HL-60 (cell line): ENCODE measurements around the gene PRDM15.

Experiments
- TF ChIP-seq, protein P1 (sequence below): IDR thresholded peaks from one replicate; pipeline ENCODE4 v1.5.1; 2011; ENCODE audit warnings: low read length, control low read depth, inconsistent platforms; ENCODE audit not compliant: insufficient read depth
- TF ChIP-seq, protein P2 (sequence below): IDR thresholded peaks from 2 replicates; pipeline ENCODE4 v1.6.1; 2012; ENCODE audit warnings: low read depth; ENCODE audit not compliant: insufficient replicate concordance

- TF ChIP-seq, protein P1, sequence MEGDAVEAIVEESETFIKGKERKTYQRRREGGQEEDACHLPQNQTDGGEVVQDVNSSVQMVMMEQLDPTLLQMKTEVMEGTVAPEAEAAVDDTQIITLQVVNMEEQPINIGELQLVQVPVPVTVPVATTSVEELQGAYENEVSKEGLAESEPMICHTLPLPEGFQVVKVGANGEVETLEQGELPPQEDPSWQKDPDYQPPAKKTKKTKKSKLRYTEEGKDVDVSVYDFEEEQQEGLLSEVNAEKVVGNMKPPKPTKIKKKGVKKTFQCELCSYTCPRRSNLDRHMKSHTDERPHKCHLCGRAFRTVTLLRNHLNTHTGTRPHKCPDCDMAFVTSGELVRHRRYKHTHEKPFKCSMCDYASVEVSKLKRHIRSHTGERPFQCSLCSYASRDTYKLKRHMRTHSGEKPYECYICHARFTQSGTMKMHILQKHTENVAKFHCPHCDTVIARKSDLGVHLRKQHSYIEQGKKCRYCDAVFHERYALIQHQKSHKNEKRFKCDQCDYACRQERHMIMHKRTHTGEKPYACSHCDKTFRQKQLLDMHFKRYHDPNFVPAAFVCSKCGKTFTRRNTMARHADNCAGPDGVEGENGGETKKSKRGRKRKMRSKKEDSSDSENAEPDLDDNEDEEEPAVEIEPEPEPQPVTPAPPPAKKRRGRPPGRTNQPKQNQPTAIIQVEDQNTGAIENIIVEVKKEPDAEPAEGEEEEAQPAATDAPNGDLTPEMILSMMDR: no peak
- TF ChIP-seq, protein P2, sequence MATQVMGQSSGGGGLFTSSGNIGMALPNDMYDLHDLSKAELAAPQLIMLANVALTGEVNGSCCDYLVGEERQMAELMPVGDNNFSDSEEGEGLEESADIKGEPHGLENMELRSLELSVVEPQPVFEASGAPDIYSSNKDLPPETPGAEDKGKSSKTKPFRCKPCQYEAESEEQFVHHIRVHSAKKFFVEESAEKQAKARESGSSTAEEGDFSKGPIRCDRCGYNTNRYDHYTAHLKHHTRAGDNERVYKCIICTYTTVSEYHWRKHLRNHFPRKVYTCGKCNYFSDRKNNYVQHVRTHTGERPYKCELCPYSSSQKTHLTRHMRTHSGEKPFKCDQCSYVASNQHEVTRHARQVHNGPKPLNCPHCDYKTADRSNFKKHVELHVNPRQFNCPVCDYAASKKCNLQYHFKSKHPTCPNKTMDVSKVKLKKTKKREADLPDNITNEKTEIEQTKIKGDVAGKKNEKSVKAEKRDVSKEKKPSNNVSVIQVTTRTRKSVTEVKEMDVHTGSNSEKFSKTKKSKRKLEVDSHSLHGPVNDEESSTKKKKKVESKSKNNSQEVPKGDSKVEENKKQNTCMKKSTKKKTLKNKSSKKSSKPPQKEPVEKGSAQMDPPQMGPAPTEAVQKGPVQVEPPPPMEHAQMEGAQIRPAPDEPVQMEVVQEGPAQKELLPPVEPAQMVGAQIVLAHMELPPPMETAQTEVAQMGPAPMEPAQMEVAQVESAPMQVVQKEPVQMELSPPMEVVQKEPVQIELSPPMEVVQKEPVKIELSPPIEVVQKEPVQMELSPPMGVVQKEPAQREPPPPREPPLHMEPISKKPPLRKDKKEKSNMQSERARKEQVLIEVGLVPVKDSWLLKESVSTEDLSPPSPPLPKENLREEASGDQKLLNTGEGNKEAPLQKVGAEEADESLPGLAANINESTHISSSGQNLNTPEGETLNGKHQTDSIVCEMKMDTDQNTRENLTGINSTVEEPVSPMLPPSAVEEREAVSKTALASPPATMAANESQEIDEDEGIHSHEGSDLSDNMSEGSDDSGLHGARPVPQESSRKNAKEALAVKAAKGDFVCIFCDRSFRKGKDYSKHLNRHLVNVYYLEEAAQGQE: no peak
These were observed 12.8 kb downstream of the PRDM15 start for GRCh38 chr21:41866274-41866809.
